ENCODE measurements around the gene GNB1. TPM values are rescaled to one million over a fixed set of nuclear protein-coding genes. Genes with fewer than 3 reads are reported as not detected.
A peak's percentile ranks its signal among the peaks of the same experiment; 100 is the strongest.
"Not testable (repeated sequence)": the region's sequence is repeated elsewhere in the genome, so short reads cannot be mapped to it uniquely, and the experiment has no call there.

Gene GNB1
- total RNA-seq, 1 donor from 2014 or later = 257 TPM

DNA sequence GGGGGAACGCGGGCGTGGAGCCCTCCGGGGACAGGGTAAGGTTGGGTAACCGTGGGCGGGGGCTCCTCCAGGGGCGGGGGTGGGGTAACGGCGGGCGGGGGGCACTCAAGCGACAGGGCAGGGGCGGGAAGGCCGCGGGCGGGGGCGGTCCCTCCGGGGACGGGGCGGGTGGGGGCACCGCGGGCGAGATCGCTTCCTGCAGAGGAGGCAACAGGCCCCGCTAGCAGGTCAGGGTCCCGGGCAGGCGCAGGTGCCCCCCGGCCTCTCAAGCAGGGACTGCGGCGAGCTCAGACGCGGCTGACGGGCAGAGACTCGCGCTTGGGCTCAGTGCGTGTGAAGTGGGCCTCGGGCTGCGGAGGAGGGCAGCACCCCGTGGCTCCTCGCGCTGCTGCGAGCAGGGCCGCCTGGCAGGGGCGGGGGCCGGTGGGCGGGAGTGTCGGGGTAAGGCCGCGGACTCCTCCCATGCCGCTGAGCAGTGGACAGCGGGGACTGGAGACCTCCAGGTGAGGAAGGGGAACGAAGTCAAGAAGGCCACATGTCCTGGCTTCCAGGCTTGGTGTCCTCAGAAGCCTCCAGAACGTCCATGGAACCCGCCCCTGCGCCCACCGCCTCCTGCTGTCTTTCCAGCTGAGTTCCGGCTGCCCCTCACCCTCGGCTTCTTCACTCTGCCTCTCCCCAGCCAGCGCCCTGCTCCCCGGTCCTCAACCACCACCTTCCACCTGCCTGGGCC is 627 bp upstream of the GNB1 start:
- Histone ChIP-seq H3K4me3 (ENCODE audit: low read depth, low read length) (peak overlapping the region; percentile 96), H3K27me3 (ENCODE audit: control insufficient read depth, insufficient read depth, low read length) (peaks cover 5% of the 10 kb centered on the region), H3K36me3 (ENCODE audit: control insufficient read depth, insufficient read depth, low read length) (no peaks in the 10 kb centered on the region)
- no peak for DNase-seq (ENCODE audit: low read depth)
- TF ChIP-seq, protein P1, sequence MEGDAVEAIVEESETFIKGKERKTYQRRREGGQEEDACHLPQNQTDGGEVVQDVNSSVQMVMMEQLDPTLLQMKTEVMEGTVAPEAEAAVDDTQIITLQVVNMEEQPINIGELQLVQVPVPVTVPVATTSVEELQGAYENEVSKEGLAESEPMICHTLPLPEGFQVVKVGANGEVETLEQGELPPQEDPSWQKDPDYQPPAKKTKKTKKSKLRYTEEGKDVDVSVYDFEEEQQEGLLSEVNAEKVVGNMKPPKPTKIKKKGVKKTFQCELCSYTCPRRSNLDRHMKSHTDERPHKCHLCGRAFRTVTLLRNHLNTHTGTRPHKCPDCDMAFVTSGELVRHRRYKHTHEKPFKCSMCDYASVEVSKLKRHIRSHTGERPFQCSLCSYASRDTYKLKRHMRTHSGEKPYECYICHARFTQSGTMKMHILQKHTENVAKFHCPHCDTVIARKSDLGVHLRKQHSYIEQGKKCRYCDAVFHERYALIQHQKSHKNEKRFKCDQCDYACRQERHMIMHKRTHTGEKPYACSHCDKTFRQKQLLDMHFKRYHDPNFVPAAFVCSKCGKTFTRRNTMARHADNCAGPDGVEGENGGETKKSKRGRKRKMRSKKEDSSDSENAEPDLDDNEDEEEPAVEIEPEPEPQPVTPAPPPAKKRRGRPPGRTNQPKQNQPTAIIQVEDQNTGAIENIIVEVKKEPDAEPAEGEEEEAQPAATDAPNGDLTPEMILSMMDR (IDR thresholded peaks at IDR 0.05; ENCODE audit: insufficient read depth, low read length, poor library complexity, severe bottlenecking) = no peak

DNA sequence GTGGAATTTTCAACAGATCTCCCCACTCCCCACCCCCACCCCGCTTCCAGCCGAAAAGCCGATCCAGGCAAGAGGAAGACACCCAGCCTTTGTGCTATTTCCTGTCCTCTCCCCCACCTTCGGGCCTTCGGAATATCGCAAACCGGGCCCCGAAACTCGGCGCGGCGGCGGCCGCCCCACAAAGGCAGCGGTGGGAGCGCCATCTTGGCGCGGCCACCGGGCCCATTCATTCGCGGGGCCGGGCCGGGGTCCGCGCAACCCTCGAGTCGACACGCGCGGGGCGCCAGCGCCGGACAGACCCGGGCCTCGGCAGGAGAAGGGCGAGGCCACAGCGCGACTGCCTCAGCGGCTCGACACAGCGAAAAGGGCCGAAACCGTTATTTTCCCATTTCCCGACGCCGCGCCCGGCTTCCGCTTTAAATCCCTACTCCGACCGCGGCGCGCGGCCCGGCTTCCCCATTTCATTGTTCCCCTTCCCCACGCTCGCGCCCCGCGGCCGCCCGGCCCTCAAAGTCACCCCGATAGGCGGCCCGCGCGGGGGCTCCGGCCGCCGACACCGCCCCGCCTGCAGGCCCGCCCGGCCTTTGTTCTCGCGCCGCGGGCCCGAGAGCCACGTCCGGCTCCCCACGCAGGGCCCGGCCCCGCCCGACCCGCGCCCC is 911 bp downstream of the GNB1 start:
- Histone ChIP-seq H3K27me3 (ENCODE audit: control insufficient read depth, insufficient read depth, low read length) (no peaks in the 10 kb centered on the region), H3K36me3 (ENCODE audit: control insufficient read depth, insufficient read depth, low read length) (no peaks in the 10 kb centered on the region), H3K4me3 (ENCODE audit: low read depth, low read length) (peak overlapping the region; percentile 96)
- TF ChIP-seq, protein P1 (IDR thresholded peaks at IDR 0.05; ENCODE audit: insufficient read depth, low read length, poor library complexity, severe bottlenecking) = no peak
- no peak for DNase-seq (ENCODE audit: low read depth)

DNA sequence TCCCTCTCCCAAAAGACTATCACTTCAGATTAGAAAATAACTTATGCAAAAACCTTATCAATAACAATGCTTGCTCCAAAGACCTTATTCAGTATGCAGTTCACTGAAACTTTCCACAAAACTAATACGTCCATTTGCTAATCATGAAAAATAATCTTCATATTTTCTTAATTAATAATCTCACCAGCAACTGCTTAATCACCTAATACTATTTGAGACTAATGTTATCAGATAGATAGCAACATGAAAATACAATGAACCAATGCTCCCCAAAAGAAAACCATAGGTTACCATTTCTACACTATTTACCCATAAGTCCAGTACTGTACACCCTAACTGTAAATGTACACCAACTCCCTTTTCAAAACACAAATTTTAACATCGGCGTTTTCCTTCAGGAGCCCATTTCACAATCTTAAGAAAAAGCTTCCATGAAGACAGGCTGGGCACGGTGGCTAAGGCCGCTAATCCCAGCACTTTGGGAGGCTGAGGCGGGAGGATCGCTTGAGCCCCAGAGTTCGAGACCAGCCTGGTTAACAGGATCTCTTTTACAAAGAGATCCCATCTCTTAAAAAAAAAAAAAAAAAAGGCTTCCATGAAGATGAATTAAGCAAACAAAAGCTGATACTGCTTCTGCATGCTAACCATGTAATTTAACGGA is 1.7 kb downstream of the GNB1 start:
- H3K4me3 ChIP-seq (ENCODE audit: low read depth, low read length) = peak overlapping the region; percentile 96
- H3K27me3 ChIP-seq (ENCODE audit: control insufficient read depth, insufficient read depth, low read length) = no peaks in the 10 kb centered on the region
- no peak for DNase-seq (ENCODE audit: low read depth)
- TF ChIP-seq, protein P1 (IDR thresholded peaks at IDR 0.05; ENCODE audit: insufficient read depth, low read length, poor library complexity, severe bottlenecking) = no peak
- no peaks in the 10 kb centered on the region for H3K36me3 ChIP-seq (ENCODE audit: control insufficient read depth, insufficient read depth, low read length)

DNA sequence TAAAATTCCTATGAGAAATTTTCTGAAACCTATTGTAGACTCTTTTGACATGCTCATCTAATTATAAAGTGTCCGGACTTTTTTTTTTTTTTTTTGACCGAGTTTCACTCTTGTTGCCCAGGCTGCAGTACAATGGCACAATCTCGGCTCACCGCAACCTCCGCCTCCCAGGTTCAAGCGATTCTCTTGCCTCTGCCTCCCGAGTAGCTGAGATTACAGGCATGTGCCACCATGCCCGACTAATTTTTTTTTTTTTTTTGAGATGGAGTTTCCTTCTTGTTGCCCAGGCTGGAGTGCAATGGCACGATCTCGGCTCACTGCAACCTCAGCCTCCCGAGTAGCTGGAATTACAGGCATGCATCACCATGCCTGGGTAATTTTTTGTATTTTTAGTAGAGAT is 7.0 kb downstream of the GNB1 start:
- not testable (repeated sequence) for H3K36me3 ChIP-seq (ENCODE audit: control insufficient read depth, insufficient read depth, low read length); H3K4me3 ChIP-seq (ENCODE audit: low read depth, low read length); DNase-seq (ENCODE audit: low read depth); H3K27me3 ChIP-seq (ENCODE audit: control insufficient read depth, insufficient read depth, low read length)

DNA sequence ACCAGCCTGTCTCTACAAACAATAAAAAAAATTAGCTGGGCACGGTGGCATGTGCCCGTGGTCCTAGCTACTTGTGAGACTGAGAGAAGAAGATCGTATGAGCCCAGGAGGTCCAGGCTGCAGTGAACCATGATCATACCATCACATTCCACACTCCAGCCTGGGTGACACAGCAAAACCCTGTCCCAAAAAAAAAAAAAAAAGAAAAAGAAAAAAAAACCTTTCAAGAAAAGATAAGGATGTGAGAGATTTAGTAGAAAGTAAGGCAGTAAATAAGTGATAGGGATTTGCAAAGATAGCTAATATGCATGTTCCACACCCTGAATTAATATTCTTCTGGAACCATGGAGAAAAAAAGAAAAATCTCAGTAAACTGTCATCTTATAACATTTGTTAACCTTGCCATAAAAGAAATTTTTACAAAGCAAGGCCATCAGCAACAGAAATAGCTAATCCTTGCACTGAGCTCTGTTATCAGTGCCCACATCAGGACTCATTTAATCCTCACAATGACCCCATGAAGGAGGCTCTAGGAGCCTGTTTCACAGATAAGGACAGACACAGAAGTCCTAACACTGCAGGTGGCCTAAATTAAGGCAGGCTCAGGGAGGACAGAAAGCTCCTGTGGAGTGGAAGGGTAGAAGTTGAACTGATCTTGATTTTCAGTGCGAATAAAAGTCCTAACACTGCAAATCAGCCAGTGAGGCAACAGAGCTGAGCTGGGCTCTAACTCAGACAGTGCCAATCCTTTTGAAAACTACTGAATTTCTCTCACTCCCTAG is 7.6 kb downstream of the GNB1 start:
- TF ChIP-seq, protein P1 (IDR thresholded peaks at IDR 0.05; ENCODE audit: insufficient read depth, low read length, poor library complexity, severe bottlenecking) = no peak
- H3K4me3 ChIP-seq (ENCODE audit: low read depth, low read length) = no peak overlapping the region
- no peaks in the 10 kb centered on the region for H3K36me3 ChIP-seq (ENCODE audit: control insufficient read depth, insufficient read depth, low read length)
- DNase-seq (ENCODE audit: low read depth) = no peak
- H3K27me3 ChIP-seq (ENCODE audit: control insufficient read depth, insufficient read depth, low read length) = no peaks in the 10 kb centered on the region

DNA sequence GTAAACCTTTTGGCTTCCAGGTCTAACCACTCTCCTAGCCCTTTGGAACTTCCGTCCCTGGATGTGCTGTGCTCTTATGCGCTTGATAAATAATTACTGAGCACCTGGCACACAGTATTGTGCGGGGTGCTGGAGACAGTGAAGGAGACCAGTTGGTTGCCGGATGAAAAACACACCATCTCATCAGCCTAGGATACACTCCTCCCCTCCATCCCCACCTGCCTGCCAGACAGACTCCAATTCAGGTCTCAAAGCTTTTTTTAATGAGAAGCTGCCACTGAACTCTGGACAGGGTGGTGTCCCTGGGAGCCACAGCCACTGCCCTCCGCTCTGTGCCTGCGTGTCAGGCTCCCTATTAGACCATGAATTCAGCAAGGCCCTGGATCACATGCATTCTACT is 9.2 kb downstream of the GNB1 start:
- H3K4me3 ChIP-seq (ENCODE audit: low read depth, low read length) = no peak overlapping the region
- DNase-seq (ENCODE audit: low read depth) = no peak
- TF ChIP-seq, protein P1 (IDR thresholded peaks at IDR 0.05; ENCODE audit: insufficient read depth, low read length, poor library complexity, severe bottlenecking) = no peak
- no peaks in the 10 kb centered on the region for H3K36me3 ChIP-seq (ENCODE audit: control insufficient read depth, insufficient read depth, low read length)
- no peaks in the 10 kb centered on the region for H3K27me3 ChIP-seq (ENCODE audit: control insufficient read depth, insufficient read depth, low read length)

Data from kidney epithelial cell (primary cell).